Heart left ventricle (tissue), 16 donors: ENCODE data around the gene BATF3. TPM values are rescaled to one million over a fixed set of nuclear protein-coding genes. Genes with fewer than 3 reads are reported as not detected.

ENCODE experiments used
- ATAC-seq, 4 donors: fragments of 200-7000 bp; cut with Tn5 transposase; one replicate each; pipeline ENCODE4 v1.9.1; 2020 to 2022; ENCODE audit warnings: moderate library complexity in 4 of 4, mild to moderate bottlenecking in 3 of 4, moderate number of reproducible peaks in 1 of 4
- DNase-seq, 5 donors: peaks; one replicate each; pipeline ENCODE4 v3.0.0-alpha.2; 2020
- H3K27ac ChIP-seq, 12 donors: fragments of 200-600 bp; sonication (generic) in 4 of 12; one replicate each; pipeline versions ENCODE4 v1.5.0 to v1.8.0; 2016 to 2022; ENCODE audit warnings: mild to moderate bottlenecking in 2 of 12
- H3K27me3 ChIP-seq, 9 donors: fragments of 200-600 bp; sonication (generic) in 2 of 9; one replicate each; pipeline versions ENCODE4 v1.5.1 to v1.8.0; 2016 to 2022; ENCODE audit warnings: mild to moderate bottlenecking in 3 of 9
- H3K36me3 ChIP-seq, 9 donors: fragments of 200-600 bp; sonication (generic) in 2 of 9; one replicate each; pipeline versions ENCODE4 v1.5.0 to v1.8.0; 2018 to 2022; ENCODE audit warnings: mild to moderate bottlenecking in 2 of 9
- H3K4me1 ChIP-seq, 12 donors: fragments of 200-600 bp; sonication (generic) in 4 of 12; one replicate each; pipeline versions ENCODE4 v1.5.0 to v1.8.0; 2016 to 2022; ENCODE audit warnings: mild to moderate bottlenecking in 3 of 12
- H3K4me3 ChIP-seq, 12 donors: fragments of 200-600 bp; sonication (generic) in 4 of 12; one replicate each; pipeline versions ENCODE4 v1.5.0 to v1.8.0; 2017 to 2022; ENCODE audit warnings: mild to moderate bottlenecking in 9 of 12, moderate library complexity in 4 of 12
- H3K9me3 ChIP-seq, 12 donors: fragments of 200-600 bp; sonication (generic) in 4 of 12; one replicate each; pipeline versions ENCODE4 v1.5.0 to v1.8.0; 2016 to 2022; ENCODE audit warnings: mild to moderate bottlenecking in 1 of 12
- POLR2A ChIP-seq, 2 donors: fragments of 450-650 bp; IDR thresholded peaks; one replicate each; pipeline ENCODE4 v1.6.1; 2017; ENCODE audit warnings: antibody characterized with exemption in 2 of 2, mild to moderate bottlenecking in 2 of 2, moderate library complexity in 2 of 2
- WGBS, 4 donors: extraction: QIAGEN DNeasy Blood & Tissue Kit in 2 of 4; methylation state at CpG; one replicate each; pipeline versions ENCODE4 v1.1.5 to v1.1.7; 2013 to 2018; 5-methylcytosine and 5-hydroxymethylcytosine counted together
- intact Hi-C, 10 donors: fragments of 100-400 bp; cut with DNase I; formaldehyde crosslinking; loops; one replicate each; pipeline versions ENCODE4 v1.11.1 to v1.14.2; 2022
- polyA plus RNA-seq, 2 donors: library from polyadenylated mRNA; stranded (reverse); fragments of 200-250 nt; gene quantifications; one replicate each; pipeline ENCODE4 v1.2.3, GENCODE V29; 2013
- total RNA-seq, 9 donors: library from RNA; depleted of rRNA in 2 of 9; stranded (reverse); fragments of >200 nt in 2 of 9; fragmentation: NEBNext Ultra II Directional in 3 of 9; extraction: Animal tissue kit (Norgen Biotek cat#: 25700) in 3 of 9; gene quantifications; one replicate each; pipeline versions ENCODE4 v1.1.0 to v1.2.4, GENCODE V29; 2016 to 2023
- TF ChIP-seq, protein P1 (sequence below), 12 donors: fragments of 200-600 bp; sonication (generic) in 4 of 12; IDR thresholded peaks; one replicate each; pipeline versions ENCODE4 v1.5.0 to v1.8.0; 2018 to 2022; ENCODE audit warnings: antibody characterized with exemption in 12 of 12, mild to moderate bottlenecking in 5 of 12
- donor health status: ischemic (EF 13 %, LVEDD 7.1; RV severe dilation, severe dysfunction).
- donor health status: healthy with polysubstance abuse.
- donor health status: DM: no; HTN: yes; CAD: no.
- donor health status: DM: no; HTN: no; CAD: no.
- donor health status: ischemic (EF 25% LVEDD 6.9; RV normal size, moderate dysfunction).
- donor health status: ischemic (EF 25% LVEDD 5.7; RV mildly dilated, moderate dysfunction).
- donor health status: healthy.
- donor health status: DM: yes; HTN: yes; CAD: no.
- donor health status: ischemic (EF 35%, LVEDD 5.7; RV mildly dilated, moderate dysfunction).
- donor health status: nonischemic (EF 11% LVEDD 7.7; RV severe dilation, severe dysfunction).
- donor health status: DM: yes; HTN: yes; CAD: no.
- donor health status: PGD.
- donor health status: ischemic (EF 29% LVEDD 5.4; RV normal size, mild dysfunction).
- donor health status: nonischemic (EF 23%, LVEDD 6.1; RV moderate dilation, normal function).

Gene BATF3
- total and polyA plus RNA-seq, 11 donors = 0.50 to 8.9 (median 1.2) TPM; not detected in 1

- peaks cover 0 to 5% (median 0%) of the 10 kb centered on the region in 9 donors for H3K27me3 ChIP-seq
- no peaks in the 10 kb centered on the region for H3K9me3 ChIP-seq
- WGBS, 4 donors = 67 to 85% (median 75%) methylated on average over 9 of the region's 9 CpGs
- DNase-seq = no peak
- intact Hi-C loops = loop anchor here in 2 of 10 donors (5.0 kb wide), 1 partner anchor 37 kb away; no protein-coding TSS in a partner anchor
- no peak overlapping the region for H3K27ac ChIP-seq
- peaks cover 0 to 24% (median 9%) of the 10 kb centered on the region in 12 donors for H3K4me1 ChIP-seq
- no peak overlapping the region for H3K4me3 ChIP-seq
- no peak for ATAC-seq
- no peaks in the 10 kb centered on the region for H3K36me3 ChIP-seq
- TF ChIP-seq POLR2A (IDR thresholded peaks at IDR 0.05) = no peak
Observed at GRCh38 chr1:212703991-212704564, 4.4 kb upstream of the BATF3 start.

GRCh38 chr1:212702672-212703071, 3.0 kb upstream of the BATF3 start:
- no peaks in the 10 kb centered on the region for H3K36me3 ChIP-seq
- H3K4me3 ChIP-seq = no peak overlapping the region
- intact Hi-C loops = loop anchor here in 2 of 10 donors (5.0 kb wide), 1 partner anchor 35 kb away; no protein-coding TSS in a partner anchor
- peaks cover 0 to 31% (median 15%) of the 10 kb centered on the region in 12 donors for H3K4me1 ChIP-seq
- TF ChIP-seq, protein P1, sequence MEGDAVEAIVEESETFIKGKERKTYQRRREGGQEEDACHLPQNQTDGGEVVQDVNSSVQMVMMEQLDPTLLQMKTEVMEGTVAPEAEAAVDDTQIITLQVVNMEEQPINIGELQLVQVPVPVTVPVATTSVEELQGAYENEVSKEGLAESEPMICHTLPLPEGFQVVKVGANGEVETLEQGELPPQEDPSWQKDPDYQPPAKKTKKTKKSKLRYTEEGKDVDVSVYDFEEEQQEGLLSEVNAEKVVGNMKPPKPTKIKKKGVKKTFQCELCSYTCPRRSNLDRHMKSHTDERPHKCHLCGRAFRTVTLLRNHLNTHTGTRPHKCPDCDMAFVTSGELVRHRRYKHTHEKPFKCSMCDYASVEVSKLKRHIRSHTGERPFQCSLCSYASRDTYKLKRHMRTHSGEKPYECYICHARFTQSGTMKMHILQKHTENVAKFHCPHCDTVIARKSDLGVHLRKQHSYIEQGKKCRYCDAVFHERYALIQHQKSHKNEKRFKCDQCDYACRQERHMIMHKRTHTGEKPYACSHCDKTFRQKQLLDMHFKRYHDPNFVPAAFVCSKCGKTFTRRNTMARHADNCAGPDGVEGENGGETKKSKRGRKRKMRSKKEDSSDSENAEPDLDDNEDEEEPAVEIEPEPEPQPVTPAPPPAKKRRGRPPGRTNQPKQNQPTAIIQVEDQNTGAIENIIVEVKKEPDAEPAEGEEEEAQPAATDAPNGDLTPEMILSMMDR (IDR thresholded peaks at IDR 0.05) = no peak
- TF ChIP-seq POLR2A (IDR thresholded peaks at IDR 0.05) = no peak
- no peak for DNase-seq
- no peaks in the 10 kb centered on the region for H3K9me3 ChIP-seq
- H3K27ac ChIP-seq = no peak overlapping the region
- 67 to 77% (median 71%) methylated on average over 1 of the region's 1 CpG for WGBS, 4 donors
- peaks cover 0 to 7% (median 0%) of the 10 kb centered on the region in 9 donors for H3K27me3 ChIP-seq
- ATAC-seq = no peak

- H3K4me3 ChIP-seq = no peak overlapping the region
- DNase-seq = no peak
- H3K4me1 ChIP-seq = peaks cover 0 to 31% (median 15%) of the 10 kb centered on the region in 12 donors
- TF ChIP-seq, protein P1 (IDR thresholded peaks at IDR 0.05) = no peak
- no peak for TF ChIP-seq POLR2A (IDR thresholded peaks at IDR 0.05)
- H3K9me3 ChIP-seq = no peaks in the 10 kb centered on the region
- no peak for ATAC-seq
- H3K27ac ChIP-seq = no peak overlapping the region
- intact Hi-C loops = loop anchor here in 2 of 10 donors (5.0 kb wide), 1 partner anchor 35 kb away; no protein-coding TSS in a partner anchor
- WGBS, 4 donors = 68 to 94% (median 79%) methylated on average over 1 of the region's 1 CpG
- no peaks in the 10 kb centered on the region for H3K36me3 ChIP-seq
- peaks cover 0 to 14% (median under 1%) of the 10 kb centered on the region in 9 donors for H3K27me3 ChIP-seq
Observed at GRCh38 chr1:212701910-212702309, 2.3 kb upstream of the BATF3 start.

DNA sequence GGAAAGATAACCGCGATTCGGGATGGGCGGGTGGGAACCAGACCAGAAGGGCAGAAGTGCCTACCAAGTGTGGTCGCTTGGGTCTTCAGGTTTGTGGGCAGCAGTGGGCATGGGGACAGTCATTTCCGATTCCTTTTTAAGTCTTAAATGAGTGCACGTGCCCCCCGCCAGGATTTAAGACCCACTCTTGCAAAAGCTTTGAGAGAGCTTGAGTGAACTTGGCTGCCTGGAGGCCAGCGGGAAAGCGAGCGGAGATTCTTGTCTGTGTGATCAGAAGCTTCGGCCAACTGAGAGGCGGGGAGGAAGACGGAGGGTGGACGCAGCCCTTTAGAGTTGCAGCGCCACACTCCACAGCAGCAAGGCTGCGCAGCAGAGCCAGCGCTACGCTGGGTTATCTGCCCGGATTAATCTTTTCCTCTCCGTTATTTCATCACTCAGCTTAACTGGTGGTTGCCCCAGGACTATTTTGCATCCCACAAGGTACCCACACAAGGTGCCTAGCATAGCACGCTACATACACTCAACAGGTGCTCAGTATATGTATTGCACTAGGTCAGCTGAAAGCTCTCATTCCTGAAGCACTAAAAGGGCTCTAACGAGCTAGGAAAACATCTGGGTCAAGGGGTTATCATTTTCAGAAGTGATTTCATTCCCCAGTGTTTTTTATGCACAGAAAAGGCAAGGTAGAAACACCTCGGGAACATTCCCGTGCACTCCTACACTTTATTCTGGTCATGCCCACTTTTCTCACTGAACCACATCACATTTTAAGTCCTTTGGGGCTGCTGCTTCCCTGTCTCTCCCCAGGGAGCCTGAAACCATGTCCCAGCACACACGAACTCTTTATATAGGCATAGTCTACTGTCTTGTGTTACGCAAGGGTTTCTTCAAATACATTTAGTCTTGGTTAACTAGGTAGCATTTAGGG, 1.5 kb upstream of the BATF3 start:
- Histone ChIP-seq H3K27ac (peak overlapping the region in 10 of 12 donors; percentile 54 to 81 (median 71)), H3K4me1 (peaks cover 0 to 31% (median 15%) of the 10 kb centered on the region in 12 donors), H3K36me3 (no peaks in the 10 kb centered on the region), H3K27me3 (peaks cover 0 to 22% (median 3%) of the 10 kb centered on the region in 9 donors), H3K4me3 (peak overlapping the region; percentile 32 to 71 (median 62)), H3K9me3 (no peaks in the 10 kb centered on the region)
- TF ChIP-seq, protein P1 (IDR thresholded peaks at IDR 0.05) = peak in 2 of 12 donors; percentile 15 to 28
- TF ChIP-seq POLR2A (IDR thresholded peaks at IDR 0.05) = no peak
- DNase-seq (peak; percentile 41 to 72 (median 55)), ATAC-seq (peak; percentile 60 to 76 (median 73))
- 7 to 10% (median 9%) methylated on average over 23 to 27 of the region's 27 CpGs for WGBS, 4 donors
- intact Hi-C loops = loop anchor here in 2 of 10 donors (5.0 kb wide), 1 partner anchor 34 kb away; no protein-coding TSS in a partner anchor
